ENCODE results near the gene PTPRG.

The PTPRG gene

GRCh38 chr3:61967019-61967418 lies 405.6 kb downstream of the PTPRG start:
- TF ChIP-seq, protein P1, sequence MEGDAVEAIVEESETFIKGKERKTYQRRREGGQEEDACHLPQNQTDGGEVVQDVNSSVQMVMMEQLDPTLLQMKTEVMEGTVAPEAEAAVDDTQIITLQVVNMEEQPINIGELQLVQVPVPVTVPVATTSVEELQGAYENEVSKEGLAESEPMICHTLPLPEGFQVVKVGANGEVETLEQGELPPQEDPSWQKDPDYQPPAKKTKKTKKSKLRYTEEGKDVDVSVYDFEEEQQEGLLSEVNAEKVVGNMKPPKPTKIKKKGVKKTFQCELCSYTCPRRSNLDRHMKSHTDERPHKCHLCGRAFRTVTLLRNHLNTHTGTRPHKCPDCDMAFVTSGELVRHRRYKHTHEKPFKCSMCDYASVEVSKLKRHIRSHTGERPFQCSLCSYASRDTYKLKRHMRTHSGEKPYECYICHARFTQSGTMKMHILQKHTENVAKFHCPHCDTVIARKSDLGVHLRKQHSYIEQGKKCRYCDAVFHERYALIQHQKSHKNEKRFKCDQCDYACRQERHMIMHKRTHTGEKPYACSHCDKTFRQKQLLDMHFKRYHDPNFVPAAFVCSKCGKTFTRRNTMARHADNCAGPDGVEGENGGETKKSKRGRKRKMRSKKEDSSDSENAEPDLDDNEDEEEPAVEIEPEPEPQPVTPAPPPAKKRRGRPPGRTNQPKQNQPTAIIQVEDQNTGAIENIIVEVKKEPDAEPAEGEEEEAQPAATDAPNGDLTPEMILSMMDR (conservative IDR thresholded peaks at IDR 0.05; ENCODE audit: control insufficient read depth, insufficient read depth, low read depth, low read length): no peak
- no peak overlapping the region for H3K4me3 ChIP-seq (ENCODE audit: control insufficient read depth, low read depth, low read length)
- no peak for DNase-seq (ENCODE audit: low read depth)

DNA sequence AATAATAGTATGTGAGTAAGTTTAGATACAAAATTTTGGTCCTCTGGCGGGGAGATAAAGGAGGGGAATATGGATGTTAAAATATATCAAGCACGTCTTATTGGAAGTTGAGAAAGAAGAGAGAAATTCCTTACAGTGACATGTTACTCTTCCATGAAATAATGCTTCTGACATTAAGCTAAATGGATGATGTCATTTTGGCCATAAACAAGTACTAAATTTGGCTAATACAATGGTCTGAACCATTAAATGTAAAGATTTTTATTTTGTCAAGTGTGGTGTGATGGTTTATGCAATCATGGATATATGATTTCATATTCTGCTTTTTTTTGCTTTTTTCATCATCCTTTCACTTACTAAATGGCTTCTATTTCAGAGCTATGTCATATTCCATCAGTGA lies 406.6 kb downstream of the PTPRG start:
- no peak overlapping the region for H3K4me3 ChIP-seq (ENCODE audit: control insufficient read depth, low read depth, low read length)
- TF ChIP-seq, protein P1 (conservative IDR thresholded peaks at IDR 0.05; ENCODE audit: control insufficient read depth, insufficient read depth, low read depth, low read length): no peak
- DNase-seq (ENCODE audit: low read depth): no peak

DNA sequence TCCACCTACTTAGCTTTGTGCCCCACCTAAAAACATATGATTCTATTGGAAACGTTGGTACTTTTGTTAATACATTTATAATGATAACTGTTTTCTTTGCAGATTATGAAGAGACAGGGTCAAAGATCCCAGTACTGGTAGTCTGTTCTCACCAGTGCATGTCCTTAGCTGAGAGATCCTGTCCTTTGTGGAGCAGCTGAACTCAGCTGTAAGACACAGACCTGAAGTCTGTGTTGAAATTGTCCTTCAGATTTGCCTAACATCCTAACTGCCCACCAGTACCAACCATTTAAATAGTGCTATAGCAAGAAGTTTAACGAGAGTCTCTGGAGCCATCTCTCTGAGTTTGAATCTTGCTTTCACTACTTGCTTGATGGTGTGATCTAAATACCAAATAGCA lies 413.3 kb downstream of the PTPRG start:
- H3K4me3 ChIP-seq (ENCODE audit: control insufficient read depth, low read depth, low read length): no peak overlapping the region
- DNase-seq (ENCODE audit: low read depth): no peak
- TF ChIP-seq, protein P1 (conservative IDR thresholded peaks at IDR 0.05; ENCODE audit: control insufficient read depth, insufficient read depth, low read depth, low read length): no peak

DNA sequence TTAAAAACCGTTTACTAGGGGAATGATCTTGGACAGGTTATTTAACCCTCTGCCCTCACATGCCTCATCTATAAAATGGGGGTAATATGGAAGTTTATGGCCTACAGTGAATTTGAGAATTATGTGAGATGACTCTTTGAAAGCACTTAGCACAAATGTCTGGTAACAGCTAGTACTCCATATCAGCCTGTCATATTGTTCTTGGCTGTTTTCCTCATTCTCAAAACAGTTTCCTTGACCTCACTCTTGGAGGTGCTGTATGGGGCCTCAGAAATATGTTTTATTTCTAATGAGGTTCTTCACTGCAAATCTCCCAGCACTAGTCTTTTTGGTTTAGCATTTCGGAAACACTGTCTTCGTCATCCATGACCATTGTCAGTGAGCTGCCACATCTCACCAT lies 413.8 kb downstream of the PTPRG start:
- DNase-seq (ENCODE audit: low read depth): no peak
- TF ChIP-seq, protein P1 (conservative IDR thresholded peaks at IDR 0.05; ENCODE audit: control insufficient read depth, insufficient read depth, low read depth, low read length): no peak
- H3K4me3 ChIP-seq (ENCODE audit: control insufficient read depth, low read depth, low read length): no peak overlapping the region

GRCh38 chr3:61975936-61976335 lies 414.6 kb downstream of the PTPRG start:
- no peak for DNase-seq (ENCODE audit: low read depth)
- TF ChIP-seq, protein P1 (conservative IDR thresholded peaks at IDR 0.05; ENCODE audit: control insufficient read depth, insufficient read depth, low read depth, low read length): no peak
- no peak overlapping the region for H3K4me3 ChIP-seq (ENCODE audit: control insufficient read depth, low read depth, low read length)

DNA sequence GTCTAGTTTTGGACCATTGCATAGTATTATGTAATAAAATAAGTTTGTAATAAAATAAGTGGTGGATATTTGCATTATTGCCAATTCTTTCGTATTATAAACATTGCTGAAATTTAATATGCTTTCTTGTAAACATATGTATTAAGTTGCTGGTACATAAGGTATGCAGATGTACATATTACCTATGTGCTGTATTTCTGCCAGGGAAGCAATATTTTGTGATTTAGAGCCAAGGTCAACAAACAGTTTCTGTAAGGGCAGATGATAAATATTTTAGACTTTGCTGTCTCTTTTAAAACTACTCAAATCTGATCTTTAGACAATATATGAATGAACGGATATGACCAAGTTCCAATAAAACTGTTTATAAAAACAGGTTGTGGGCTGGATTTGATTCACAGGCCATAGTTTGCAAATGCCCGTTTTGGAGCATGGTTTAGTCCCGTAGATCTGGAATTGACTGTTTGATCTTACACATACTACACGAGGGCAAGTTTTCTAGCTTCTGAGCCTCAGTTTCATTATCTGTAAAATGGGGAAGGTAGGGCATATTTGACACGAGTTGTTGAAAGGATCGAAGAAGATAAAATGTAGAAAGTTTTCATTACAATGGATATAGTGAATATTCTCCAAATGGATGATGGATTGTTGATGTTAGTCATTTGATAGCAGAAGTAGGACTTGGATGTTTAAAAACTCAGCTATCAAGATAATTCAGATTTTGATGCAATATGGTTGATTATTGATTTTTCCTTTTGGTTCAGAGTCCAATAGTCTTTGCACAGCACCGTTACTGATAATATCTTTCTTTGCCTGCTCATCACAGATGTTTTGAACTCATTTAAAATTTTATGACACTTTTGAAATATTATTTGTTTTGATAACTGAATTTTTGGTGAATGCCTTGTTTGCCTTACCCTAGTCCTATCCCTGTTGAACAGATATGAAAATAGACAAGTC lies 417.4 kb downstream of the PTPRG start:
- no peak overlapping the region for H3K4me3 ChIP-seq (ENCODE audit: control insufficient read depth, low read depth, low read length)
- TF ChIP-seq, protein P1 (conservative IDR thresholded peaks at IDR 0.05; ENCODE audit: control insufficient read depth, insufficient read depth, low read depth, low read length): no peak
- DNase-seq (ENCODE audit: low read depth): no peak
